NOMO-1 treated with dmso at 0.1 percent for 144 hours (cell line): Measurements from ENCODE around the gene ZNF583.

Experiments used
- DNase-seq: peaks from one replicate; lab custom pipeline; 2025; ENCODE audit not compliant: unreplicated experiment; lab: John Stamatoyannopoulos, UW

ZNF583 gene

GRCh38 chr19:56441206-56441792 is 37.2 kb downstream of the ZNF583 start:
- no peak for DNase-seq

DNA sequence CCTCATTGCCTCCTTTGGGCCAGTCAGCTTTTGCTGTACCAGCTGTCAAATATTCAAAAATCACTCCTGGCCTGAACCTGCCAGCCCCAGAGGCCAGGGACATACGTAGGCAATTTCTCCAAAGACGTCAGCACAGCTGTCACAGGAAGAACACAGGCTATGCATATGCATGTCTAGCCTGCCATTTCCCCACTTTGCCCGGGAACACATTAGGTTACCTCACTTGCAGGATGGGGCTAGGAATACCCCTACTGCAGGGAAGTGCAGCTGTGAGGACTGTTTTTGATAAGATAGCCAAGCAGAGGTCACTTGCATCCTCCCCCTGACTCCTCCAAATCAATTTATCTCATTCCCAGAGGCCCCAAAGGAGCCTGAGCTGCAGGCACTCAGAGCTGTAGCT is 70.2 kb downstream of the ZNF583 start:
- no peak for DNase-seq

DNA sequence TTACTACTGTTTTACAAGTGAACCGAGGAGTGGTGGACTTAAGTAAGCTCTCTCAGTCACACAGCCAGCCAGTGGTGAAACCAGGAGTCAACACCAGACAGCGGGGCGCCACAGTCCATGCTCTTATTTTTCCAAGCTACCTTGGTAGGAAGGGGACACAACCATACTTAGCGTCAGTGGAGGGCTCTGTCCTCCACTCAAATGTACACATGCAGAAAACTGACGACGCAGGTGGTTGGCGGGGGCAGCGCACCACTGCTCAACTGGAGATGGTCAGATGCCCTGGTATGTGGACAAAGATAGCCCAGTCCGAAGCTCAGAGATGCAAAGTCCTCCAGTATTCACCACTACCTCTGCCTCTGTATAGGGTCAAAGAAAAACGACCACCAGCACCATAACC is 72.0 kb downstream of the ZNF583 start:
- DNase-seq = no peak
